ENCODE results near the gene EBF3. TPM values are rescaled to one million over a fixed set of nuclear protein-coding genes. Genes with fewer than 3 reads are reported as not detected.
A peak's percentile ranks its signal among the peaks of the same experiment; 100 is the strongest.

Gene EBF3
- total RNA-seq, 1 experiment from 2014 or later = 0.24 TPM

DNA sequence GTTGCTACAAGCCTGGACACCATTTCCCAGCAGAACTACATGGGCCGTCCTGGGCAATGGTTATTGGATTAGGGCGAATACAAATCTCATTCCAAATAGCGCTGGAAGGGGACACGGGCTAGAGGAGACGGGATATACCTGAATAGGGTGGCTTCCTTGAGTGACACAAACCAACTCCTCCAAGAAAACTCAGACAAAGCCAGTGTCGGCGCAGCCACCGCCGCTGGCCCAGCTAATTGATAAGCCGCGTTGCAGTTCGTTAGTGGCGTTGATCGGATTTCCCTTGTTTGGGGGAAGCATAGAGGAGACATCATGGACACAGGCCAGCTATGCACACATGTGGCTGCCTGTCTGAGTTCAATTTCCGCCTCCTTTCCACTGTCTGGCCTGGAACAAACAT lies 55.7 kb downstream of the EBF3 start:
- DNase-seq (ENCODE audit: low spot score) = no peak
- in situ Hi-C loops (cut with HindIII; ENCODE audit: low sequenced_read_pairs) = no loop called here

- in situ Hi-C loops (cut with HindIII; ENCODE audit: low sequenced_read_pairs) = no loop called here
- DNase-seq (ENCODE audit: low spot score) = no peak
These were observed 58.5 kb downstream of the EBF3 start for GRCh38 chr10:129905553-129905952.

- DNase-seq (ENCODE audit: low spot score) = no peak
- in situ Hi-C loops (cut with HindIII; ENCODE audit: low sequenced_read_pairs) = no loop called here
These were observed 59.8 kb downstream of the EBF3 start for GRCh38 chr10:129904323-129904722.

GRCh38 chr10:129901389-129902006 lies 62.6 kb downstream of the EBF3 start:
- in situ Hi-C loops (cut with HindIII; ENCODE audit: low sequenced_read_pairs) = no loop called here
- no peak for DNase-seq (ENCODE audit: low spot score)

DNA sequence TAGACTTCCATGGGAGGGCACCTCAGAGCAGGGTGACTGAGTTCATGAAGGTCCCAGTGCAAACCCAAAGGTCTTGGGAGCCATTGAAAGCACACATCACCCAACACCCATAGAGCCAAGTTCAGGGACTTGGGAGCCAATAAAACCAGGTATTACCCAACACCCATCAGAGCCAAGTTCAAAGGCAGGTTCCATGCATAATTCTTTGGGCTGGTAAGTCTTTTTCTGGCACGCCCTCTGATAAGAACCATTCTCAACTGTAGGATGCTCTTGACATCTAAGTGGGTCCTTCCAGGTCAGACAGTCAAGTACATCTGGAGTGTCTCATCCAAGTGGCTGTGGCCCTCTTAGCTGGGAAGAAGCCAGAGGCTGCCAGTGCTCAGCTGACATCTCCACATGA lies 63.2 kb downstream of the EBF3 start:
- in situ Hi-C loops (cut with HindIII; ENCODE audit: low sequenced_read_pairs) = no loop called here
- DNase-seq (ENCODE audit: low spot score) = no peak

DNA sequence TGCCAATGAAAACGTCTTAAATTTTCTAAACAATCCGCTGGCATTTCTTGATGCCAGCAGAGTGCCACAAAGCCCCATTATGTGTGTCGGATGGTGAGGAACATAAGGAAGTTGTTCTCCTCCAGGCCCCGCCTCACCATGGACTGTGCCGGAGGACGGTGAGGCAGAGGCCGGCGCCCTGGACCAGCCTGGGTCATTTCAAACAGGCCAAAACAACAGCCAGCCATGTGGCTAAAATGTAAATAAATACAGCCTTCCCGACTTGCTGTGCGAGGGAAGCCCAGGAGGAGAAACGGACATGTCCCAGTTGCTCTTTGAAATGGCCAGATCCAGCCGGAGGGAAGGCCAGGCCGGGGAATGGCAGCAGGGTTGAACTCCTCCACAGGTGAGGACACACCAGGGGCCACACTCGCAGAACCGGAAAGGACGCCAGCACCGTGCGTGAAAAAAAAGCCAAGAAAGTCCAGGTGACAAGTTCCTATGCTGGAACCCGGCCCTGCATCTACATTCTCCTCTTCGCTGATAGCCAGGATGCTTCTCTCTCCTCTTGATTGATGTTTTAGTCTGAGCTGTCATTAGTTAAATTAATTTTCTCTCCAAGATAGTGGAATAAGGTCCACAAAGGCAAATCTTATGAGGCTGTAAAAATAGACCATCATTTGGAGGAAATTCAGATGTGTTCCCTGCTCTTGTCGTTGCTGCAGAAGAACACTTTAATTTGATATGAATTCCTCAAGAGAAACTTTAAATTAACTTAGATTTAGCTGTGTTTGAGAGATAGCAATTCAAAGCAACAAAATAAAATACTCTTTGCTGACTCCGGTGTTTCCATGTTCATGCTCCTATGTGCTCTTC lies 64.6 kb downstream of the EBF3 start:
- DNase-seq (ENCODE audit: low spot score) = no peak
- in situ Hi-C loops (cut with HindIII; ENCODE audit: low sequenced_read_pairs) = no loop called here

DNA sequence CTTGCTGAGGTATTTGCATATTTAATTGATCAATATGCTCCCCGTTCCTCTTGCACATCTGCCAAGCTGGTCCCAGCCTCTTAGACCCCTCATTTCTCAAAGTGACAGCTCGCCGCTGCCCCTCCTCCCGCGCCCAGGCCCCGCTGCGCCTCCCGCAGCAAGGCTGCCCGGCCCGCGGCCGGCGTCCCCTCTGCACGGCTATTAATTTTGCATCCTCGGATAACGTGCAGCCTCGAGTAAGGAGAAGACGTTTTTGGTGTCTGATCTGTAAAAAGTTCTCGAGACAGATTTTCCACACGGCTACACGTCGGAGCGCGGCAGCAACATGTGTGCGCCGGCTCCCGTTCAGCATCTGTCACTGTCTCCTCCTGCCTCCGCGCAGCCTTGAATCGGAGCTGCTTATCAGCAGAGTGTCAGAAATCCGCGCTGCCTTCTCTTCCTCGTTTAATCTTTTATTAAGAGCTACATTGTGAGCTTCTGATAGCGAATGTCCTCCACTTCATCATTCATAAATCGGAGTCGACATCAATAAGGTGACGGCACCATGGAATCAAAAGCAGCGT lies 65.3 kb downstream of the EBF3 start:
- in situ Hi-C loops (cut with HindIII; ENCODE audit: low sequenced_read_pairs) = no loop called here
- no peak for DNase-seq (ENCODE audit: low spot score)

GRCh38 chr10:129897871-129898626 lies 66.0 kb downstream of the EBF3 start:
- in situ Hi-C loops (cut with HindIII; ENCODE audit: low sequenced_read_pairs) = no loop called here
- no peak for DNase-seq (ENCODE audit: low spot score)

DNA sequence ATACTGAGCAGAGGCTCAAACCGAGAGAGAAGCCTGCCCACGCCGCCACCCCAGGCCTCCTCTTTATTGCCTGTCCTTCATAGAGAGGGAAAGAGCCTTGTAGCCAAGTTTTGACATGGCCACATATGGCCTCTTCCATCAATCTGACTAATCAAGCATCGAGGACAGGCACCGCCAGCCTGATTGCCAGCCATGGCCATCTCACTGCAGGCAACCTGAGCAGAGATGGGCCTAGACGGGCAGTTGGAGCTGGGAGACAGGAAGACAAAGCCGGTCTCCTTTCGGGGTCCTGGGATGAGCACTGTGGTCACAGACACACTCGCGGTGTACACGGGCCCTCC lies 67.2 kb downstream of the EBF3 start:
- in situ Hi-C loops (cut with HindIII; ENCODE audit: low sequenced_read_pairs) = no loop called here
- peak; percentile 61 for DNase-seq (ENCODE audit: low spot score)

GRCh38 chr10:129896136-129896859 lies 67.8 kb downstream of the EBF3 start:
- in situ Hi-C loops (cut with HindIII; ENCODE audit: low sequenced_read_pairs) = no loop called here
- DNase-seq (ENCODE audit: low spot score) = peak; percentile 66

GRCh38 chr10:129895811-129896135 lies 68.3 kb downstream of the EBF3 start:
- DNase-seq (ENCODE audit: low spot score) = no peak
- in situ Hi-C loops (cut with HindIII; ENCODE audit: low sequenced_read_pairs) = no loop called here

DNA sequence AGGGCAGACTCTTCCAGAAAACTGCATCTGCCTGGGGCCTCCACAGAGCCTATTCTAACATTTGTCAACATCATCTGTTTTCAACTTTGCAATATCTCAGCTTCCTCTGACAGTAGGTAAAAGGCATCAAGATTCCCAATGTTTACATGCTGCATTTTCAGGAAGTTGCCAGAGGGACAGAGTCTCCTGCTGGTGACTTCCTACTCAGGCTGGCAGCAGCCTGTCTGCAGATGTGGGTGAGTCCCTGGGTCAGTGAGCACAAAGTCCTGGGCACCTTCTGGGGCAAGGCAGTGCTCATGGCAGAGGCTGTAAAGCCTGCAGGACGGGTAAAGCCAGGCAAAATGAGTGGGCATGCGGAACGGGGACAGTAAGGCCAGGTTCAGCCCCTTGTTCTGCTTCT lies 69.4 kb downstream of the EBF3 start:
- in situ Hi-C loops (cut with HindIII; ENCODE audit: low sequenced_read_pairs) = no loop called here
- DNase-seq (ENCODE audit: low spot score) = no peak

DNA sequence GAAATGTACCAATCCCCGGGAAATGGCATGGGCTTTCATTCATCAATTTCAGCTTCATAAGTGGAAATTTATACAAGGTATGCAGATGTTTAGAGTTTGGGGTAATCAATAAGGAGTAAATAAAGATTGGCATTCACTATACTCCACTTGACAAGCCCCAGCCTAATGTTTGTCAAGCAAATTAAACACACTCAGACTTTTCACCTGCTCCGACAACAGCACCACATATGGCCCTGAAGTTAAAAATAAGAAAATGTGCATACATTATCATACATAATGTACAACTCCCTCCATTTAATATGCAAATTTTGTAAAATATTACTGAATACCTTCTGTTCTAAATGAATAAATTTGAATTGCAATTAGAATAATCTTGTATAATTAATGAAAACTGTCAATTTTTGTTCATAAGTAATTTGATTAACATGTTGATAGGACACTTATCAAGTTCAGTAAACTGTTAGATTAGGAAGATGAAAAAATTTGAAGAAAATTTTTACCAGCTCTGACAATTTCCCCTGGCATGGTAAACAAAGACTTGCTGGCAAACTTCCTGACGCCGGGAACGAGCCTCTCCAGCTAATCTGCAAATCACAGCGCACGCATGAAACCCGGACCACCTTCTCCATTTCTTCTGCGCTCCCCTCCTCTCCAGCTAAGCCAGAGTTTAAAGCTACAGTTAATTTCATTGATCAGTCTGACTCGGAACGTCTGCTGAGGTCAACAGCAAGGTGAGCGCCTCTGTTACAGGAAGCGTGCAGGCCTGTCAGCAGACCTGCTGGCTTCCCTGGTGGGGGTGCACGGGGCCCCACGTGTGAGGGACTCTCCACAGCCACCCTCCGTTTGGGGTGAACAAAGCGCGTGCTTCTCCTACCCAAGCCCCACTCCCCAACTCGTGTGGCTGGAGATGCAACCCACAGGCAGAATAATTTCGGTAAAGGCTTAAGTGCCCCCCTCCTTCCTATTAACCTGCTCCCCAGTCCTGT lies 70.7 kb downstream of the EBF3 start:
- DNase-seq (ENCODE audit: low spot score) = no peak
- in situ Hi-C loops (cut with HindIII; ENCODE audit: low sequenced_read_pairs) = no loop called here

- DNase-seq (ENCODE audit: low spot score) = no peak
- in situ Hi-C loops (cut with HindIII; ENCODE audit: low sequenced_read_pairs) = no loop called here
These were observed 71.5 kb downstream of the EBF3 start for GRCh38 chr10:129892548-129893052.

GRCh38 chr10:129891806-129892205 lies 72.3 kb downstream of the EBF3 start:
- in situ Hi-C loops (cut with HindIII; ENCODE audit: low sequenced_read_pairs) = no loop called here
- DNase-seq (ENCODE audit: low spot score) = no peak

GRCh38 chr10:129890170-129890569 lies 73.9 kb downstream of the EBF3 start:
- DNase-seq (ENCODE audit: low spot score) = no peak
- in situ Hi-C loops (cut with HindIII; ENCODE audit: low sequenced_read_pairs) = no loop called here

- DNase-seq (ENCODE audit: low spot score) = peak; percentile 17
- in situ Hi-C loops (cut with HindIII; ENCODE audit: low sequenced_read_pairs) = no loop called here
These were observed 75.1 kb downstream of the EBF3 start for GRCh38 chr10:129888784-129889616.
